Osteoblast (primary cell): ENCODE measurements around the gene HCLS1. TPM values are rescaled to one million over a fixed set of nuclear protein-coding genes. Genes with fewer than 3 reads are reported as not detected.

ENCODE experiments used
- DNase-seq: peaks from one replicate; pipeline ENCODE4 v3.0.0; 2011; ENCODE audit warnings: low spot score, mixed read lengths; ENCODE audit not compliant: insufficient read length; ENCODE audit errors: missing footprints
- H2AFZ ChIP-seq: 2 replicates; pipeline ENCODE4 v1.6.0; 2011; ENCODE audit warnings: mild to moderate bottlenecking, low read length
- H3K27ac ChIP-seq: 2 replicates; pipeline ENCODE4 v1.5.1; 2011; ENCODE audit warnings: mild to moderate bottlenecking, low read depth, low read length, moderate library complexity
- H3K27me3 ChIP-seq: 2 replicates; pipeline ENCODE4 v1.6.0; 2012; ENCODE audit warnings: mild to moderate bottlenecking, control low read depth, inconsistent platforms, low read length, moderate library complexity; ENCODE audit not compliant: insufficient read depth
- H3K36me3 ChIP-seq: 2 replicates; pipeline ENCODE4 v1.5.1; 2011; ENCODE audit warnings: mild to moderate bottlenecking, low read length, control low read depth, moderate library complexity; ENCODE audit not compliant: insufficient read depth
- H3K4me1 ChIP-seq: 2 replicates; pipeline ENCODE4 v1.5.1; 2011; ENCODE audit warnings: mild to moderate bottlenecking, low read length, control low read depth, moderate library complexity; ENCODE audit not compliant: insufficient read depth
- H3K4me2 ChIP-seq: 2 replicates; pipeline ENCODE4 v1.6.0; 2011; ENCODE audit warnings: mild to moderate bottlenecking, low read length; ENCODE audit not compliant: insufficient read depth
- H3K4me3 ChIP-seq: fragments of 200-600 bp; sonication (generic); 3 replicates; pipeline ENCODE4 v1.5.1; 2012; ENCODE audit warnings: mild to moderate bottlenecking, low read length, inconsistent platforms; ENCODE audit not compliant: insufficient read depth
- H3K79me2 ChIP-seq: 2 replicates; pipeline ENCODE4 v1.6.0; 2012; ENCODE audit warnings: mild to moderate bottlenecking, low read length, control low read depth, inconsistent platforms; ENCODE audit not compliant: insufficient read depth
- H3K9me3 ChIP-seq: 2 replicates; pipeline ENCODE4 v1.5.1; 2011; ENCODE audit warnings: low read depth, low read length, control low read depth
- H4K20me1 ChIP-seq: 2 replicates; pipeline ENCODE4 v1.6.0; 2012; ENCODE audit warnings: mild to moderate bottlenecking, low read length, control low read depth; ENCODE audit not compliant: insufficient read depth
- total RNA-seq: library from RNA; depleted of rRNA; stranded (reverse); fragments of >200 nt; gene quantifications from 2 replicates; pipeline ENCODE4 v1.2.3, GENCODE V29; 2012
- TF ChIP-seq, protein P1 (sequence below): IDR thresholded peaks from 2 replicates; pipeline ENCODE4 v1.5.1; 2011; ENCODE audit warnings: mild to moderate bottlenecking, low read depth, low read length, moderate library complexity; ENCODE audit errors: extremely low read depth

Gene HCLS1
- total RNA-seq, 1 donor: 2.9 TPM

GRCh38 chr3:121658716-121659435 lies 1.8 kb downstream of the HCLS1 start:
- H3K4me2 ChIP-seq: no peak overlapping the region
- no peak overlapping the region for H3K27ac ChIP-seq
- DNase-seq: no peak
- no peaks in the 10 kb centered on the region for H3K9me3 ChIP-seq
- no peaks in the 10 kb centered on the region for H4K20me1 ChIP-seq
- H3K36me3 ChIP-seq: peaks cover 11% of the 10 kb centered on the region
- H3K27me3 ChIP-seq: no peaks in the 10 kb centered on the region
- H3K79me2 ChIP-seq: no peaks in the 10 kb centered on the region
- TF ChIP-seq, protein P1, sequence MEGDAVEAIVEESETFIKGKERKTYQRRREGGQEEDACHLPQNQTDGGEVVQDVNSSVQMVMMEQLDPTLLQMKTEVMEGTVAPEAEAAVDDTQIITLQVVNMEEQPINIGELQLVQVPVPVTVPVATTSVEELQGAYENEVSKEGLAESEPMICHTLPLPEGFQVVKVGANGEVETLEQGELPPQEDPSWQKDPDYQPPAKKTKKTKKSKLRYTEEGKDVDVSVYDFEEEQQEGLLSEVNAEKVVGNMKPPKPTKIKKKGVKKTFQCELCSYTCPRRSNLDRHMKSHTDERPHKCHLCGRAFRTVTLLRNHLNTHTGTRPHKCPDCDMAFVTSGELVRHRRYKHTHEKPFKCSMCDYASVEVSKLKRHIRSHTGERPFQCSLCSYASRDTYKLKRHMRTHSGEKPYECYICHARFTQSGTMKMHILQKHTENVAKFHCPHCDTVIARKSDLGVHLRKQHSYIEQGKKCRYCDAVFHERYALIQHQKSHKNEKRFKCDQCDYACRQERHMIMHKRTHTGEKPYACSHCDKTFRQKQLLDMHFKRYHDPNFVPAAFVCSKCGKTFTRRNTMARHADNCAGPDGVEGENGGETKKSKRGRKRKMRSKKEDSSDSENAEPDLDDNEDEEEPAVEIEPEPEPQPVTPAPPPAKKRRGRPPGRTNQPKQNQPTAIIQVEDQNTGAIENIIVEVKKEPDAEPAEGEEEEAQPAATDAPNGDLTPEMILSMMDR: no peak
- no peaks in the 10 kb centered on the region for H3K4me1 ChIP-seq
- H2AFZ ChIP-seq: no peak overlapping the region
- H3K4me3 ChIP-seq: no peak overlapping the region

GRCh38 chr3:121654493-121655385 lies 6.0 kb downstream of the HCLS1 start:
- H3K79me2 ChIP-seq: no peaks in the 10 kb centered on the region
- H3K27ac ChIP-seq: no peak overlapping the region
- no peak overlapping the region for H2AFZ ChIP-seq
- TF ChIP-seq, protein P1: no peak
- H3K4me3 ChIP-seq: no peak overlapping the region
- H4K20me1 ChIP-seq: no peaks in the 10 kb centered on the region
- H3K9me3 ChIP-seq: no peaks in the 10 kb centered on the region
- no peaks in the 10 kb centered on the region for H3K4me1 ChIP-seq
- no peak overlapping the region for H3K4me2 ChIP-seq
- H3K27me3 ChIP-seq: no peaks in the 10 kb centered on the region
- no peaks in the 10 kb centered on the region for H3K36me3 ChIP-seq
- no peak for DNase-seq

DNA sequence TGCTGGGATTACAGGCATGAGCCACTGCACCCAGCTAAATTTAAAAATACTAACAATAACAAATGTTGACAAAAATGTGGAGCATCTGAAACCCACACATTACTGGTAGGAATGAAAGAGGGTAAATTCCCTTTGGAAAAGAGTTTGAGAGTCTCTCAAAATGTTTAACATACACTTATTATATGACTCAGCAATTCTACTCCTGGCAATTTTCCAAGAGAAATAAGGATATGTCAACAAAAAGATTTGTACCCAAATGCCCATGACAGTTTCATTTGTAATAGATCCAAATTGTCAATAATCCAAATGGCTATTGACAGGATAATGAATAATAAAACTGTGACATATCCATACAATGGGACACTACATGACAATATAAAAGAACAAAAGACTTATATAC lies 9.0 kb downstream of the HCLS1 start:
- DNase-seq: no peak

More for the DNA sequence above, 9.0 kb downstream of the HCLS1 start:
- Histone ChIP-seq H3K4me2 (no peak overlapping the region), H2AFZ (no peak overlapping the region), H4K20me1 (no peaks in the 10 kb centered on the region), H3K36me3 (no peaks in the 10 kb centered on the region), H3K27ac (no peak overlapping the region), H3K4me3 (no peak overlapping the region), H3K79me2 (no peaks in the 10 kb centered on the region), H3K9me3 (no peaks in the 10 kb centered on the region), H3K27me3 (no peaks in the 10 kb centered on the region), H3K4me1 (no peaks in the 10 kb centered on the region)
- TF ChIP-seq, protein P1: no peak
